Right lobe of liver (tissue), 6 donors: ENCODE data around the gene OSBPL3. TPM values are rescaled to one million over a fixed set of nuclear protein-coding genes. Genes with fewer than 3 reads are reported as not detected.
A peak's percentile ranks its signal among the peaks of the same experiment; 100 is the strongest.

ENCODE experiments used
- ATAC-seq, 4 donors: fragments of 200-7000 bp; cut with Tn5 transposase; one replicate each; pipeline ENCODE4 v1.9.1; 2020; ENCODE audit warnings: mild to moderate bottlenecking in 4 of 4, moderate library complexity in 4 of 4
- DNase-seq, 3 donors: peaks; one replicate each; pipeline ENCODE4 v3.0.0-alpha.2; 2020
- H3K27ac ChIP-seq, 3 donors: fragments of 200-600 bp; one replicate each; pipeline ENCODE4 v1.8.0; 2022
- H3K27me3 ChIP-seq, 2 donors: fragments of 200-600 bp; one replicate each; pipeline ENCODE4 v1.8.0; 2022
- H3K36me3 ChIP-seq, 4 donors: fragments of 200-600 bp; sonication (generic) in 1 of 4; one replicate each; pipeline versions ENCODE4 v1.5.1 to v1.8.0; 2017 to 2022; ENCODE audit warnings: control low read depth in 1 of 4
- H3K4me1 ChIP-seq, 4 donors: fragments of 200-600 bp; sonication (generic) in 1 of 4; one replicate each; pipeline versions ENCODE4 v1.5.1 to v1.8.0; 2017 to 2022; ENCODE audit warnings: control low read depth in 1 of 4
- H3K4me3 ChIP-seq, 3 donors: fragments of 200-600 bp; one replicate each; pipeline ENCODE4 v1.8.0; 2022
- H3K9me3 ChIP-seq, 4 donors: fragments of 200-600 bp; sonication (generic) in 1 of 4; one replicate each; pipeline versions ENCODE4 v1.5.1 to v1.8.0; 2017 to 2022; ENCODE audit warnings: control low read depth in 1 of 4
- CTCF ChIP-seq, 4 donors: fragments of 200-600 bp in 3 of 4; fragments of 450-650 bp in 1 of 4; IDR thresholded peaks; one replicate each; pipeline versions ENCODE4 v1.5.1 to v1.8.0; 2016 to 2022; ENCODE audit warnings: antibody characterized with exemption in 4 of 4, mild to moderate bottlenecking in 2 of 4
- POLR2A ChIP-seq: fragments of 450-650 bp; IDR thresholded peaks from one replicate; pipeline ENCODE4 v1.6.1; 2017; ENCODE audit warnings: antibody characterized with exemption, mild to moderate bottlenecking
- WGBS: methylation state at CpG from one replicate; pipeline ENCODE4 v1.1.6; 2018; ENCODE audit warnings: low coverage, low lambda C conversion rate; ENCODE audit not compliant: insufficient coverage; ENCODE audit errors: missing lambda C conversion rate; 5-methylcytosine and 5-hydroxymethylcytosine counted together
- intact Hi-C, 2 donors: fragments of 100-400 bp; cut with DNase I; formaldehyde crosslinking; loops; one replicate each; pipeline versions ENCODE4 v1.11.2 to v1.14.1; 2022
- total RNA-seq, 6 experiments: library from RNA; depleted of rRNA in 2 of 6; stranded (reverse); fragments of >200 nt in 2 of 6; fragmentation: NEBNext Ultra II Directional in 3 of 6; extraction: Animal tissue kit (Norgen Biotek cat#: 25700) in 3 of 6; gene quantifications; one replicate each; pipeline versions ENCODE4 v1.1.0 to v1.2.4, GENCODE V29; 2016 to 2023
- donor health status: DM: no; HTN: yes; CAD: no.
- donor health status: DM: no; HTN: no; CAD: no.
- donor health status: DM: no; HTN: no; CAD: no.
- donor health status: DM: no; HTN: yes; CAD: no.
- donor health status: DM: no; HTN: yes; CAD: no.

The OSBPL3 gene
- total RNA-seq, 6 experiments from 2014 or later = 0.70 to 8.2 (median 2.4) TPM

DNA sequence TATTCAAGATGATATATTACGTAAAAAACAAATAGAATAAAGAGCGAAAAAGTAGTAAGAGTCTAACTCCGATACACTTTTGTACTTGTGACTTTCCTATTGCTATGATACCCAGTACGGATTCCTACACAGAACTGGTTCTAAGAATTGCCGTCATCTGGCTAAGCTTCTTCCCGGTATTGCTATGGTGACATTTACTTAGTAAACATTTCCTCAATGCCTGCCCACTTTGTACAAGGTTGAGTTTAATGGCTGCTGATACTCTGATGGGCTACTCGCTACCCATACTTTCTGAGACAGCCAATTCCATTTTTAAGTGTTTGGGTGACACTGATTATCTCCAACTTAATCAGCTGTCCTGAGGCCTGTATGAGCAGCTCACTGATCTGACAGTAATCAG is 55.6 kb downstream of the OSBPL3 start:
- no peaks in the 10 kb centered on the region for H3K4me1 ChIP-seq
- 84% methylated on average over 6 of the region's 7 CpGs for WGBS
- no peaks in the 10 kb centered on the region for H3K9me3 ChIP-seq
- H3K27me3 ChIP-seq = no peaks in the 10 kb centered on the region
- no peak overlapping the region for H3K4me3 ChIP-seq
- intact Hi-C loops = no loop called here
- no peaks in the 10 kb centered on the region for H3K36me3 ChIP-seq
- H3K27ac ChIP-seq = no peak overlapping the region
- ATAC-seq (no peak), DNase-seq (no peak)
- TF ChIP-seq CTCF (IDR thresholded peaks at IDR 0.05) = no peak
- TF ChIP-seq POLR2A = no peak

GRCh38 chr7:24923172-24923865 is 56.7 kb downstream of the OSBPL3 start:
- Histone ChIP-seq H3K36me3 (no peaks in the 10 kb centered on the region), H3K4me3 (no peak overlapping the region), H3K4me1 (no peaks in the 10 kb centered on the region), H3K27ac (no peak overlapping the region), H3K9me3 (no peaks in the 10 kb centered on the region), H3K27me3 (no peaks in the 10 kb centered on the region)
- ATAC-seq = no peak
- 80% methylated on average over 8 of the region's 9 CpGs for WGBS
- TF ChIP-seq CTCF (IDR thresholded peaks at IDR 0.05) (no peak), POLR2A (no peak)
- intact Hi-C loops = no loop called here
- DNase-seq = no peak

- TF ChIP-seq CTCF (IDR thresholded peaks at IDR 0.05) (no peak), POLR2A (no peak)
These were observed 57.7 kb downstream of the OSBPL3 start for GRCh38 chr7:24922099-24922773.

GRCh38 chr7:24921362-24921679 is 58.7 kb downstream of the OSBPL3 start:
- no peaks in the 10 kb centered on the region for H3K36me3 ChIP-seq
- H3K27ac ChIP-seq = no peak overlapping the region
- no peaks in the 10 kb centered on the region for H3K4me1 ChIP-seq
- H3K27me3 ChIP-seq = no peaks in the 10 kb centered on the region
- intact Hi-C loops = no loop called here
- 69% methylated on average over 3 of the region's 3 CpGs for WGBS
- no peak for DNase-seq
- no peak for ATAC-seq
- TF ChIP-seq CTCF (IDR thresholded peaks at IDR 0.05) = no peak
- no peak for TF ChIP-seq POLR2A
- H3K4me3 ChIP-seq = no peak overlapping the region
- H3K9me3 ChIP-seq = no peaks in the 10 kb centered on the region

More at GRCh38 chr7:24922099-24922773, 57.7 kb downstream of the OSBPL3 start:
- Histone ChIP-seq H3K27ac (no peak overlapping the region), H3K4me1 (no peaks in the 10 kb centered on the region), H3K36me3 (no peaks in the 10 kb centered on the region), H3K4me3 (no peak overlapping the region), H3K27me3 (no peaks in the 10 kb centered on the region), H3K9me3 (no peaks in the 10 kb centered on the region)
- WGBS = 58% methylated on average over 3 of the region's 5 CpGs
- intact Hi-C loops = no loop called here
- DNase-seq (no peak), ATAC-seq (peak in 1 of 4 donors; percentile 80)
